Measurements from ENCODE around the gene GLP1R. TPM values are rescaled to one million over a fixed set of nuclear protein-coding genes. Genes with fewer than 3 reads are reported as not detected.

GLP1R gene
- total RNA-seq, 1 experiment from 2014 or later: not detected

DNA sequence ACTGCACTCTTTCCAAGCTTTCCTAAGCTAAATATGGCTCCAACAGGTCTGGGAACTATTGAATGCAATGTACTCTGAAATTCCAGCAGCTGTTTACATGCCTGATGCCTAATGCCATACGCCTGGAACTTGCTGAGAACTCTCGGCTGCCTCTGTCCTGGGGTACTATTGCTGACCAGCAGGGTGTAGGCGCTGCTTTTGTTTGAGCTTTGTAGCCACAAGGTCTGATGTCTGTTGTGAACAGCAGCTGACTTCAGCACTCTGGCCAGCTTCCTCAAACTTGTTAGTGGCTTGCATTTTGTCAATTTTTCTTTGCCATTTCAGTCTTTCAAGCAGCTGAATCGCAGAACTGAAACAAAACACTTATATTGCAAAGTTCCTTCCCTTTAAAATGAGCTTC is 39.8 kb downstream of the GLP1R start:
- Histone ChIP-seq H3K9me2 (ENCODE audit: insufficient read depth) (no peaks in the 10 kb centered on the region), H3K4me3 (replicated peaks in 1 of 2; ENCODE audit: low read depth in 1 of 2, low read length in 2 of 2) (no peak overlapping the region), H3K79me2 (ENCODE audit: insufficient read depth, low read length) (no peaks in the 10 kb centered on the region), H3K4me1 (ENCODE audit: control insufficient read depth in 1 of 2, insufficient read depth in 2 of 2, low read length in 2 of 2) (no peaks in the 10 kb centered on the region), H2AFZ (ENCODE audit: low read depth, low read length, poor library complexity, severe bottlenecking) (no peak overlapping the region), H3K27me3 (ENCODE audit: insufficient read depth, low read length) (peaks cover 96% of the 10 kb centered on the region), H4K20me1 (ENCODE audit: insufficient read depth) (no peaks in the 10 kb centered on the region), H3K9ac (ENCODE audit: low read length) (no peak overlapping the region), H3K4me2 (ENCODE audit: low read length) (no peak overlapping the region), H3K9me3 (ENCODE audit: control insufficient read depth in 1 of 2, insufficient read depth in 1 of 2, low read depth in 1 of 2, low read length in 2 of 2) (no peaks in the 10 kb centered on the region), H3K27ac (ENCODE audit: low read depth, low read length) (no peak overlapping the region), H3K36me3 (ENCODE audit: control insufficient read depth in 1 of 2, insufficient read depth in 2 of 2, low read length in 2 of 2) (no peaks in the 10 kb centered on the region)
- ATAC-seq: peak; percentile 72
- BruUV-seq (replicated peaks): no TSS peak
- ChIA-PET CTCF (no interaction called here), POLR2A (no interaction called here), RAD21 (ENCODE audit: low non-redundant PET in 1 of 2, low total read pairs in 2 of 2, uncharacterized antibody in 2 of 2, unreplicated experiment in 2 of 2) (no interaction called here)
- no peak for DNase-seq (ENCODE audit: low read depth, low spot score)
- intact Hi-C loops (cut with micrococcal nuclease): no loop called here
- TF ChIP-seq, protein P1, sequence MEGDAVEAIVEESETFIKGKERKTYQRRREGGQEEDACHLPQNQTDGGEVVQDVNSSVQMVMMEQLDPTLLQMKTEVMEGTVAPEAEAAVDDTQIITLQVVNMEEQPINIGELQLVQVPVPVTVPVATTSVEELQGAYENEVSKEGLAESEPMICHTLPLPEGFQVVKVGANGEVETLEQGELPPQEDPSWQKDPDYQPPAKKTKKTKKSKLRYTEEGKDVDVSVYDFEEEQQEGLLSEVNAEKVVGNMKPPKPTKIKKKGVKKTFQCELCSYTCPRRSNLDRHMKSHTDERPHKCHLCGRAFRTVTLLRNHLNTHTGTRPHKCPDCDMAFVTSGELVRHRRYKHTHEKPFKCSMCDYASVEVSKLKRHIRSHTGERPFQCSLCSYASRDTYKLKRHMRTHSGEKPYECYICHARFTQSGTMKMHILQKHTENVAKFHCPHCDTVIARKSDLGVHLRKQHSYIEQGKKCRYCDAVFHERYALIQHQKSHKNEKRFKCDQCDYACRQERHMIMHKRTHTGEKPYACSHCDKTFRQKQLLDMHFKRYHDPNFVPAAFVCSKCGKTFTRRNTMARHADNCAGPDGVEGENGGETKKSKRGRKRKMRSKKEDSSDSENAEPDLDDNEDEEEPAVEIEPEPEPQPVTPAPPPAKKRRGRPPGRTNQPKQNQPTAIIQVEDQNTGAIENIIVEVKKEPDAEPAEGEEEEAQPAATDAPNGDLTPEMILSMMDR (IDR thresholded peaks at IDR 0.05 in 2 of 3, conservative IDR thresholded peaks at IDR 0.05 in 1 of 3; ENCODE audit: borderline replicate concordance in 1 of 3, insufficient read depth in 1 of 3, low read depth in 2 of 3, low read length in 2 of 3): peak in 2 of 3 experiments; percentile 7 to 23; a peak in 1 of 6 replicates
- TF ChIP-seq, protein P2, sequence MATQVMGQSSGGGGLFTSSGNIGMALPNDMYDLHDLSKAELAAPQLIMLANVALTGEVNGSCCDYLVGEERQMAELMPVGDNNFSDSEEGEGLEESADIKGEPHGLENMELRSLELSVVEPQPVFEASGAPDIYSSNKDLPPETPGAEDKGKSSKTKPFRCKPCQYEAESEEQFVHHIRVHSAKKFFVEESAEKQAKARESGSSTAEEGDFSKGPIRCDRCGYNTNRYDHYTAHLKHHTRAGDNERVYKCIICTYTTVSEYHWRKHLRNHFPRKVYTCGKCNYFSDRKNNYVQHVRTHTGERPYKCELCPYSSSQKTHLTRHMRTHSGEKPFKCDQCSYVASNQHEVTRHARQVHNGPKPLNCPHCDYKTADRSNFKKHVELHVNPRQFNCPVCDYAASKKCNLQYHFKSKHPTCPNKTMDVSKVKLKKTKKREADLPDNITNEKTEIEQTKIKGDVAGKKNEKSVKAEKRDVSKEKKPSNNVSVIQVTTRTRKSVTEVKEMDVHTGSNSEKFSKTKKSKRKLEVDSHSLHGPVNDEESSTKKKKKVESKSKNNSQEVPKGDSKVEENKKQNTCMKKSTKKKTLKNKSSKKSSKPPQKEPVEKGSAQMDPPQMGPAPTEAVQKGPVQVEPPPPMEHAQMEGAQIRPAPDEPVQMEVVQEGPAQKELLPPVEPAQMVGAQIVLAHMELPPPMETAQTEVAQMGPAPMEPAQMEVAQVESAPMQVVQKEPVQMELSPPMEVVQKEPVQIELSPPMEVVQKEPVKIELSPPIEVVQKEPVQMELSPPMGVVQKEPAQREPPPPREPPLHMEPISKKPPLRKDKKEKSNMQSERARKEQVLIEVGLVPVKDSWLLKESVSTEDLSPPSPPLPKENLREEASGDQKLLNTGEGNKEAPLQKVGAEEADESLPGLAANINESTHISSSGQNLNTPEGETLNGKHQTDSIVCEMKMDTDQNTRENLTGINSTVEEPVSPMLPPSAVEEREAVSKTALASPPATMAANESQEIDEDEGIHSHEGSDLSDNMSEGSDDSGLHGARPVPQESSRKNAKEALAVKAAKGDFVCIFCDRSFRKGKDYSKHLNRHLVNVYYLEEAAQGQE (IDR thresholded peaks at IDR 0.05; ENCODE audit: low read depth): peak; percentile 37
- TF ChIP-seq, protein P3, sequence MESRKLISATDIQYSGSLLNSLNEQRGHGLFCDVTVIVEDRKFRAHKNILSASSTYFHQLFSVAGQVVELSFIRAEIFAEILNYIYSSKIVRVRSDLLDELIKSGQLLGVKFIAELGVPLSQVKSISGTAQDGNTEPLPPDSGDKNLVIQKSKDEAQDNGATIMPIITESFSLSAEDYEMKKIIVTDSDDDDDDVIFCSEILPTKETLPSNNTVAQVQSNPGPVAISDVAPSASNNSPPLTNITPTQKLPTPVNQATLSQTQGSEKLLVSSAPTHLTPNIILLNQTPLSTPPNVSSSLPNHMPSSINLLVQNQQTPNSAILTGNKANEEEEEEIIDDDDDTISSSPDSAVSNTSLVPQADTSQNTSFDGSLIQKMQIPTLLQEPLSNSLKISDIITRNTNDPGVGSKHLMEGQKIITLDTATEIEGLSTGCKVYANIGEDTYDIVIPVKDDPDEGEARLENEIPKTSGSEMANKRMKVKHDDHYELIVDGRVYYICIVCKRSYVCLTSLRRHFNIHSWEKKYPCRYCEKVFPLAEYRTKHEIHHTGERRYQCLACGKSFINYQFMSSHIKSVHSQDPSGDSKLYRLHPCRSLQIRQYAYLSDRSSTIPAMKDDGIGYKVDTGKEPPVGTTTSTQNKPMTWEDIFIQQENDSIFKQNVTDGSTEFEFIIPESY (IDR thresholded peaks at IDR 0.05; ENCODE audit: extremely low read depth, insufficient replicate concordance, low read length): no peak
